Epithelial cell of prostate (primary cell): ENCODE measurements around the gene SLC29A4.
"Not testable (repeated sequence)": the region's sequence is repeated elsewhere in the genome, so short reads cannot be mapped to it uniquely, and the experiment has no call there.

Experiments used
- DNase-seq: peaks from one replicate; pipeline ENCODE4 v3.0.0-alpha.2; 2011; ENCODE audit warnings: low read depth, low spot score
- H3K27ac ChIP-seq: fragments of 450-650 bp; 2 replicates; pipeline ENCODE4 v1.5.1; 2017; ENCODE audit warnings: mild to moderate bottlenecking

Gene SLC29A4, protein sequence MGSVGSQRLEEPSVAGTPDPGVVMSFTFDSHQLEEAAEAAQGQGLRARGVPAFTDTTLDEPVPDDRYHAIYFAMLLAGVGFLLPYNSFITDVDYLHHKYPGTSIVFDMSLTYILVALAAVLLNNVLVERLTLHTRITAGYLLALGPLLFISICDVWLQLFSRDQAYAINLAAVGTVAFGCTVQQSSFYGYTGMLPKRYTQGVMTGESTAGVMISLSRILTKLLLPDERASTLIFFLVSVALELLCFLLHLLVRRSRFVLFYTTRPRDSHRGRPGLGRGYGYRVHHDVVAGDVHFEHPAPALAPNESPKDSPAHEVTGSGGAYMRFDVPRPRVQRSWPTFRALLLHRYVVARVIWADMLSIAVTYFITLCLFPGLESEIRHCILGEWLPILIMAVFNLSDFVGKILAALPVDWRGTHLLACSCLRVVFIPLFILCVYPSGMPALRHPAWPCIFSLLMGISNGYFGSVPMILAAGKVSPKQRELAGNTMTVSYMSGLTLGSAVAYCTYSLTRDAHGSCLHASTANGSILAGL

DNA sequence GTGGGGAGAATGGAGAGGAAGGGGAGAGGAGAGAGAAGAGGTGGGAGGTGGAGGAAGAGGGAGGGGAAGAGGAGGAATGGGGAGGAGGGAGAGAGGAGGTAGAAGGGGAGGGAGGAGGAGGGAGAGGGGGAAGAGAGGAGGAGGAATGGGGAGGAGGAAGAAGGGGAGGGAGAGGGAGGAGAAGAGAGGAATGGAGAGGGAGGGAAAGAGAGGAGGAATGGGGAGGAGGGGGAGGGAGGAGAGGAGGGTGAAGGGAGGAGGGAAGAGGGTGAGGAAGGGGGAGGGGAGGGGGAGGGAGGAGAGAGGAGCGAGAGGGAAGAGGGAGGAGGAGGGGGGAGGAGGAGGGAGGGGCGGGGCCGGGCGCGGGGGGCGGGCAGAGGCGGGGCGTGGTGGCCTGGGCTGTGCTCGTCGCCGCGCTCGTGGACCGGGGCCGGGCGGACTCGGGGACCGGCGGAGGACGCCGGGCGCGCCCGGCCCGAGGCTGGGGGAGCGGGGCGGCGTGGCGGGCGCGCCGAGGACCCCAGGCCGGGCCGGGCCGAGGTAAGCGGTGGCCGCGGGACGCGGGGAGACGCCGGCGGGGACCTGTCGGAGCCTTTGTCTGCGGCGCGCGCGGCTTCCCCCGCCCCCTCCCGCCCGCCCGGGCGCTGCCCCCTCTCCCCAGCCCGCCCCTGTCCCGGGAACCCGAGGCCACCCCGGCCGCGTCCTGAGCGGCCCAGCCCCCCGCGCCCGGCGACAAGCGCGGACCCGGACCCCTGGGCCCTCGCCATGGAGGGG lies at the start of gene SLC29A4:
Gene SLC29A4 (plus strand): TSS at position 401 of the 774 bp plus-strand sequence. CDS start 4,874 bp downstream, outside the sequence.
- H3K27ac ChIP-seq = no peak within 1 kb of the TSS
- no peak for DNase-seq

DNA sequence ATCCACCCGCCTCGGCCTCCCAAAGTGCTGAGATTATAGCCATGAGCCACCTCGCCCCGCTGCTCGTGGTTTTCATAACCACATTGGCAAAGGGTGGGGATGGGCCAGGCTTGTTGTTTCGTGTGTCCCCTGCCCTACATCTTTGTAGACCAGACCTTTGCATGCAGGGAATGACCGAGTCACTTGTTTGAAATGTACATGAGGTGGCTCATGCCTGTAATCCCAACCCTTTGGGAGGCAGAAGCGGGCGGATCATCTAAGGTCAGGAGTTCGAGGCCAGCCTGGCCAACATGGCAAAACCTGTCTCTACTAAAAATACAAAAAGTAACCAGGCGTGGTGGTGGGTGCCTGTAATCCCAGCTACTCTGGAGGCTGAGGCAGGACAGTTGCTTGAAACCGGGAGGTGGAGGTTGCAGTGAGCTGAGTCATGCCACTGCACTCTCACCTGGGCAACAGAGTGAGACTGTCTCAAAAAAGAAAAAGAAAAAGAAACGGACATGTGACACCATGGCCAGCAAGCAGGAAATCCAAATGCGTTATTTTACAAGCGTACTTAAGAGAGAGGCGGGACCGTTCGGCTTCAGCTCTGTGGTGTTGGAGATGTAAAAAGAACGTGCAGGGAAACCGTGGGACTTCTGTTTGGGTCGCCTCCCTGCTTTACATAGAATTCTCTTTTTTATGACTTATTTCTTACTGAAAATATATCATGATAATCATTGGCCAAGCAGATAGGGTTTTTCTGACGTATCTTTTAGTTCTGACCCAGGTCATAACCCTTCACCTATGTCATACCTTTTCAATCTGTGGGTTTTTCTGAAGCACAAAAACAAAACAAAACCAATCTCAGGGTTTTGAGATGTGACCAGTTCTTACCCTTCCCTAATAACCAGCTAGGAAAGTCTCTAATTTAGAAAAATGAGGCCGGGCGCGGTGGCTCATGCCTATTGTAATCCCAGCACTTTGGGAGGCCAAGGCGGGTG lies 47.6 kb upstream of the SLC29A4 start:
- DNase-seq = peak; percentile 20
- H3K27ac ChIP-seq = no peak overlapping the region

DNA sequence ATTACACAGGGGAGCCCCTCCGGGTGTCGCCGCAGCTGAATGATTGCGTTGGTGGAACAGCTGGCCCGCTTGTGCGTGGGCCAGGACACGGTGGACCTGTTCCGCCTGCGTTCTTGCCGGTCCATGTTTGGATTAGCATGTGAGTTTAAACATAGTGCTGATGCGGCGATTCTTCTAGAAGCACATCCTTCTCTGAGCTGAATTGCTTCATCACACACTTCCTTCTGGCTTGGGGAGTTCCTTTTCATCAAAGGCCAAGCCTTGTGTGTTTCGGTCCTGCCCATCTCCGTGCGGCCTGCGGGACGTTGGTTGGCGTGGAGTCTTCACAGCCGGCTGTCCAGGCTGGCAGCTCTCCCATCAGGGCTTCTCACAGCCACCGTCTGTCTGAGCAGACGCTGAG lies 45.5 kb upstream of the SLC29A4 start:
- no peak for DNase-seq
- H3K27ac ChIP-seq = no peak overlapping the region

DNA sequence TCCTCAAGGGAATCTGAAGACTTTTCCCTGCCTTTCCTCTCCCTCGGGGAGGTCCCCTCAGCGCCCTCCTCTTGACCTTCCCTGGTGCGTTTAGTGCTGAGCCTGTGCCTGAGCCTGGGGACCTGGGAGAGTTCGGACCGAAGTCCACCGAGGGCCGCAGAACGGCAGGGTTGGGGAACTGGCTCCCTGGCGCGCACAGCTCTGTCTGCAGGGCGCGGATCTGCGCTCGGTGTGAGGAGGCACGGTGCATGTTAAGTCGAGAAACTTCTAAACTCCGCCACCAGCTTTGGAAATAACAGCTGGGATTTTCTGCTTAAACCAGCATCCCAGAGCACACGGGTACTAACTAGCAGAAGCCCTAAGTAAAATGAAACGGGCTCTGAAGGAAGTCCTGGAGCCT lies 44.2 kb upstream of the SLC29A4 start:
- DNase-seq = no peak
- no peak overlapping the region for H3K27ac ChIP-seq

DNA sequence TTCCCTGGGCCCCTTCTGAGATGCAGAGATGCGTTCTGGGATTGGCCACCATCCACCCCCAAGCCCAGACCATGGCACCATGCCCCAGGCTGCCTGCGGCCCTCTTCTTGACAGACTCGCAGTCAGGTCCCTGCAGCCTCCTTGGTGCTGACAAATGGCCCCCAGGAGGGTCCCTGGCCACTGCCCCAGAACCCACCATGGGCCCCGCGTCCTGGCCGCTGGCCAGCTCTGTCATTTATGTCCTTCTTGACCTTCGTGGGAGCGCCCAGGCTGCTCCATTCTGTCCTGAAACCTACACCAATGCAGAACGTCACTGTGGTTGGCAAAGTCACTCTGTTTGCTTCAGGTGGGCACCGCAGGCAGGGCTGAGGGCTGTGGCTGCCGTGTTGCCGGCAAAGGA lies 39.5 kb upstream of the SLC29A4 start:
- H3K27ac ChIP-seq = no peak overlapping the region
- no peak for DNase-seq

DNA sequence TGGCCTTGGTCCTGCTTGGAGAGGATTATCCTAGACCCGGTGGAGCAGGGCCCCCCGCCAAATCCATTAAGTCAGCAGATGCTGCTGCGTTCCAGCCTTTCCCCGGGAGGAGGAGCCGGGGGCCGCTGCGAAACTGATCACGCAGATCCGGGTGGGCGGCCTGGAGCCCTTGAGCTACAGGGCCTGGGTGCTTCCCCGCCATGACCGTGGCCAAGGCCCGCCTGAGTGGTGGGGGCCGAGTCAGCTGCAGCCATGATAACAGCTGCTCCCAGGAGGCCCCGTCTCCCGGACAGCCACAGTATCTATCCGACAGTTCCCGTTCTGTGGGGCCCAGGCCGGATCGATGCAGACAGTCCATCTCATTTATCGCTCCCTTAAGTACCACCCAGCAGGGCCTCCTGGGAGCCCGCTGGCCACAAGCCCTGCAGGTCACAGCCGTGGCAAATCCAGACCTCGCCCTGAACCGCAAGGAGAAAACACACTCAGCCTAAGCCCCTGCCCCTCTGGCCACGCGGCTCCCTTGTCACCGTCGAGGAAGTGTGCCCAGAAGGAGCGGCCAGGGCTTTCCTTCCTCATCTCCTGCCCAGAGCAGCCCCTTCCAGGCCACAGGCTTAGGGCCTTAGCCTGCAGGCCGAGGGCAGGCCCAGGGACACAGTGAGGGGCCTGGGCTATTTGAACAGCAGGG lies 34.4 kb upstream of the SLC29A4 start:
- no peak overlapping the region for H3K27ac ChIP-seq
- DNase-seq = no peak

DNA sequence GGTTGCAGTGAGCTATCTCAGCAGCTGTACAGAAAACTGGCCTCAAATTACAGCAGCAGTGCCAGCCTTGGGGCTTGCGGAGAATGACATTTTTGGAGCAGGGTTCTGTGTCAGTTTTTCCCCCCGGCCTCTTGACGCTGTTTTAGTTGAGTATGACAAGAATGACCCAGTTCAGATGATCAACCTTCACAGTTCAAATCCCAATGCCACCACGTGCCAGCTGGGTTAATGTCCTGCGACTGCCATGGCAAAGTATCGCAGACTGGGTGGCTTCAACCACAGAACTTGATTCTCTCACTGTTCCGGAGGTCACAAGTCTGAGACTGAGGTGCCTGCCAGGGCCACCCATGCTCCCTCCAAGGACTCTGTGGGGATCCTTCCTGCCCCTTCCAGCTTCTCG lies 32.0 kb upstream of the SLC29A4 start:
- not testable (repeated sequence) for DNase-seq, H3K27ac ChIP-seq

DNA sequence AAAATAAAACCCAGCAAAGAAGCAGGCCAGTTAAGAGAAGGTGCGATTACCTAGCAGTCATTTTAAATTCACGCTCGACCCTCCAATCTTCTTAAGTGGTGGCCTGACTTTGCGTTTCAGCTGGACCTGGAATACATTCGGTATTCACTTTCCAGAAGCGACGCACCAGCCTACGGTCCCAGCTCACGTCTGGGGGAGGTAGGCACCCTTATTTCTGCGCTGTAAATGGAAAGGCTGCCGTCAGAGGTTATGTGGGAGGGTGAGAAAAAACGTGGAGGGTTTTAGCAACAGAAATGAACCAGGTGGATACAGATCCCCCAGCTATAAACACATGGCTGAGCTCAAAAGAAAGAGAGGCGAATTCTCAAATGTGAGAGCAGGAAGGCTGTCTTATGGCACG lies 29.2 kb upstream of the SLC29A4 start:
- not testable (repeated sequence) for DNase-seq, H3K27ac ChIP-seq

DNA sequence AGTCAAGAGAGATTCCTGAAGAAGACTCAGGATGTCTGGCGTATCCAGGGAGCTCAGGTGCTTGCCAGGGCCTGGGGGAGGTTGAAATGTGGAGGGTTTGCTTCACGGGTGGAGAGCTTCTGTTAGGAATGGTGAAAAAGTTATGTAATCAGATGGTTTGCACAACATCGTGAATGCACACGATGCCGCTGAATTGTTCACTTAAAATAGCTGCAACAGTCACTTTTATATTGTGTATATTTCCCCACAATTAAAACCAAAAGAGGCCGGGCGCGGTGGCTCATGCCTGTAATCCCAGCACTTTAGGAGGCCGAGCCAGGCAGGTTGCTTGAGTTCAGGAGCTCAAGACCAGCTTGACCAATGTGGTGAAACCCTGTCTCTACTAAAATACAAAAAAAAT lies 28.4 kb upstream of the SLC29A4 start:
- not testable (repeated sequence) for H3K27ac ChIP-seq, DNase-seq

DNA sequence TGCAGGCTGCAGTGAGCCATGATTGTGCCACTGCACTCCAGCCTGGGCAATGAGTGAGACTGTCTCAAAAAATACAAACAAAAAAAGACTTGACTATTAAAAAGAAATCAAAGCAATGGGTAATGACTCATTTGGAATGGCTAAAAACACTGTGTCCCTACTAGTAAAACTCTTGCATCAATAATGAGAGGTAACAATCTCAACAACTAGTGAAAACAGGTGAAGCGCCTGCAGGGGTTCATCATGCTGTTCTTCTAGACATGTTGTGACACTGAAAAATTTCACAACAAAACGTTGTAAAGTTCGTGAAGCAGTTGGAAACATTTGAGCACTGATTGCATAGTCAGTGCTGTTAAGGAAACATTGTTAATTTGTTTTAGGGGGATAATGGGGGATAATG lies 26.9 kb upstream of the SLC29A4 start:
- no peak overlapping the region for H3K27ac ChIP-seq
- no peak for DNase-seq

DNA sequence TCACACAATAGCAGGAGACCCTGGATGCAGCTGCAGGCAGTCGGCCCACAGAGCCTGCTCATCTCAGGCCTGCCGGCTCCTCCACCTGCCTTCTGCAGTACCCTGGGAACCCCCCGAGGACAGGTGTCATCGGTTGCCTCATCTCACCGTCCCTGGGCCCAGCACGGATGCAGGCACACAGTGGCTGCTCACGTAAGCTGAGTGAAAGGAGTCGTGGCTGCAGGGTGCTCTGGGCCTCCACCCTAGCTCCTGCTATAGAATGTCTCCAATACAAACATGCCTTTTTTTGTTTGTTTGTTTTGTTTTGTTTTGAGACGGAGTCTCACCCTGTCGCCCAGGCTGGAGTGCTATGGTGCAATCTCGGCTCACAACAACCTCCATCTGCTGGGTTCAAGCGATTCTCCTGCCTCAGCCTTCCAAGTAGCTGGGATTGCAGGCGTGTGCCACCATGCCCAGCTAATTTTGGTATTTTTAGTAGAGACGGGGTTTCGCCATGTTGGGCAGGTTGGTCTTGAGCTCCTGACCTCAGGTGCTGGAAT lies 22.1 kb upstream of the SLC29A4 start:
- not testable (repeated sequence) for H3K27ac ChIP-seq, DNase-seq

DNA sequence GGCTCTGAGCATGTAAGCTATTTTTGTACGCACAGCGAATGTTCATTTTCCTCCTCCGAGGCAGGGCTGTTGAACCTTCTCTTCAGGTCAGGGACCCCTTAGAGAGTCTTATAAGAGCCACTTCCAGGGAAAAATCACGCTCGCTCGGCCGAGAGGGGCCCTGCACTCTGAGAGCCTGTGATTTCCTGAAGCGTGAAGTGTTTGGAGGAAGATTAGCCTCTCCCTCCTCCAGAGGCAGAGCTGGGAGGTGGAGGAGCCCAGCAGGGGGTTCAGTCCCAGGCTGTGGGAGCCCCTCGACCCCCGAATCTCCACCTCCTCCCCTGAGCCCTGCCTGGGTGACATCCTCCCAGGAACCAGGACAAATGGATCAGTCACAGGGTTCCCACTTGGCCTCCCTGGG lies 19.7 kb upstream of the SLC29A4 start:
- not testable (repeated sequence) for H3K27ac ChIP-seq, DNase-seq

DNA sequence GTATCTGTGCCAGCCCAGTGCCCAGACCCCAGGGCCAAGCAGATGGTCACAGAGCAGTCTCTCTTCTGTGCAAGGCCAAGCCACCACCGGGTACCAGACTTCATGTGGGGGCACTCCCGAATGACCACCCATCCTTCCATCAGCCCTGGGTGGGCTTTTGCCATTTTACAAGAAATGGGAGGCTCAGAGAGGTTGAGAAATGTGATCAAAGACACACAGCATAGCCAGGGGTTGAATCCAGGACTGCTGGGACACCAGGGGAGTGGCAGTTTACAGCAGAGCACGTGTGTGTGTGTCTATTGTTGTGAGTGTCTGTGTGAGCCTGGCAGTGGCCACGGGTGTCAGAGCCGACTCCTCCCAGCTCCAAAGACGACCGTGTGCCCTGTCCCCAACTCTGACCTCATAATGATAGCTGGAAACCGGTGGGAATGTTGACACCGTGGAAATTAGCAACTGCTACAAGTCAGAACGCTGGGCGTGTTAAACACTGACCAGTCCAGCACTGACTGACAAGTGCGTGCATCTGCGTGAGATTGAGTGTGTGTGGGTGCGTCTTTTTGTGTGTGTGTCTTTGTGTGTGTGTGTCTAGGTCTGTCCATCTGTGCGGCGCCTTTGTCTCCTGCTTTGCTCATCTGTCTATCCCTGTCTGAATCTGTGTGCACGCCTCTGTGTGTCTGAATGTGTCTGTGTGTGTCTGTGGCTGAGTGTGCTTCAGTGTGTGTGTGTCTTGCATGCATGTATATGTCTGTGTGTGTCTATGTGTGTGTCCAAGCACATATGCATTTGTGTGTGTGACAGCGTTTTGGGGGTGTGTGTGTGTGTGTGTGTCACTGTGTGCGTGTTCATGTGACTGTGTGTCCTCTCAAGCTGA lies 17.2 kb upstream of the SLC29A4 start:
- DNase-seq = no peak
- no peak overlapping the region for H3K27ac ChIP-seq

DNA sequence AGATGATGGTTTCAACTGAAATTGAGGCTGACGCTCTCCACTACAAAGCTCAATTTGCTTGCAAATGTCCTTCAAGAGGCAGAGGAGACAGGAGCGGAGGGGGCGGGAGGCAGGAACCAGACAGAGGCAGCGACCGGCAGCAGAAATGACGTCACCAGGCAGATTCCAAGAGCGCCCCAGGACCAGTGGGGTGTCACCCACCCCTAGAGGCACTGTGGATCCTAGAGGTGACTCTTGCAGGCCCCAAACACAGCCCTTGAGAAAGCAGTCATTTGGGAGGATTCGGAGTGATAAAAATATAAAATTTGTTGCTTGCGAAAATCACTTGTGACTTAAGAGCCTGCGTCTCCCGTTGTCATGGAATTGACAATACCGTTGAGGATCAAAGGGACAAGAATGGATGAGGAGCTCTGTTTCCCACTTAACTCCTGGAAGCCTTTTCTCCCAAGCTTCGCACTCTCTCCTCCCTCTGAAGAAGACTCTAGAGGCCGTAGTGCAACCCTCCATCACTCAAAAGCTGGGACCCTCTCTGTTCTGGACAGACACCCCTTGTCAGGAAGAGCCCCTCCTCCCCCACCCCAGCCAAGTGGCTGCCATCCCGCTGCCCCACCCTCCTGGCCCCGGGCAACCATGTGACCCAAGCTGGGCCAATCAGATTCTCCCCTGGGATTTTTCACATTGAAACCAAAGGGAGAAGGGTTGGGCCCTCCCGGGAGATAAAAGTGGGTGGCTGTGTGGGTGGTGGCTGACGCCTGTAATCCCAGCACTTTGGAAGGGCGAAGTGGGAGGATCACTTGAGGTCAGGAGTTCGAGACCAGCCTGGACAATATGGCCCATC lies 16.3 kb upstream of the SLC29A4 start:
- DNase-seq = no peak
- no peak overlapping the region for H3K27ac ChIP-seq

DNA sequence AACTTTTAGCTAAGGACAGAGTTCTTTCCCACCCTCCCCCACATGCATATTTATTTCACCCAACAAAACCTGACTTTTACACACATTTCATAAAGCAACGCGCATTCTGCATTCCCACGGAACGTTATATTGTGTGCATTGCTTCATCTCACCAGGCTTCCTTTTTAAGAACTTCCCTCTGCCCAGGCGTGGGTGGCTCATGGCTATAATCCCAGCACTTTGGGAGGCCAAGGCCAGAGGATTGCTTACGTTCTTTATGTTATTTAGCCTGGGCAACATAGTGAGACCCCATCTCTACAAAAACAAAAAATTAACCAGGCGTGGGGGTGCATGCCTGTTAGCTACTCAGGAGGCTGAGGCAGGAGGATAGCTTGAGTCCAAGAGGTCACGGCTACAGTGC lies 14.9 kb upstream of the SLC29A4 start:
- DNase-seq = not testable (repeated sequence)

DNA sequence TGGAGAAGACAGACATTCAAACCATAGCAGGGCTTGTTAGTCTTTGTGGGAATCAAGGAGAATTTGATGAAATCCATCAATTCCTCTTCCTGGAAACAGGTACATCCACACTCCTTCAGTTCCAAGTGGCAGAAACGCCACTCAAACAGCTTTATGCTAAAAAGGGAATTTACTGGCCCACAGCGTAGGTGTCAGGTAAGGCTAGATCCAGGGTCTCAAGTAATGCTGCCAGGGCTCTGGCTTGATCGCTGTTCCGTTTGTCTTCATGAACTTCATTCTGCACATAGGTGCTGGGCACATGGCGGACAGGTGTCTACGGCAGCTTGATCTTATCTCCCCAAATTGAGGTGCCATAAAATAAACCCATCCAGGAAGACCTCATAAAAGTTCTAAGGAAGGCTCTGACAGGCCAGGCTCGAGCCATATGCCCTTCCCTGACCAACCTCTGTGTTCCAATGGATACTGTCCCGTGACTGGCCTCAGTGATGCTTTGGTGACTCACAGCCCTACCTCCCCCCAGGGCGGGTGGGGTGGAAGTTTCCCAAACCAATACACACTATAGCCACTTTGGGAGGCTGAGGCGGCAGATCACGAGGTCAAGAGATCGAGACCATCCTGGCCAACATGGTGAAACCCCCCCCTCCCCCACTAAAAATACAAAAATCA lies 12.6 kb upstream of the SLC29A4 start:
- not testable (repeated sequence) for H3K27ac ChIP-seq, DNase-seq

More for the DNA sequence above, 14.9 kb upstream of the SLC29A4 start:
- H3K27ac ChIP-seq = not testable (repeated sequence)

DNA sequence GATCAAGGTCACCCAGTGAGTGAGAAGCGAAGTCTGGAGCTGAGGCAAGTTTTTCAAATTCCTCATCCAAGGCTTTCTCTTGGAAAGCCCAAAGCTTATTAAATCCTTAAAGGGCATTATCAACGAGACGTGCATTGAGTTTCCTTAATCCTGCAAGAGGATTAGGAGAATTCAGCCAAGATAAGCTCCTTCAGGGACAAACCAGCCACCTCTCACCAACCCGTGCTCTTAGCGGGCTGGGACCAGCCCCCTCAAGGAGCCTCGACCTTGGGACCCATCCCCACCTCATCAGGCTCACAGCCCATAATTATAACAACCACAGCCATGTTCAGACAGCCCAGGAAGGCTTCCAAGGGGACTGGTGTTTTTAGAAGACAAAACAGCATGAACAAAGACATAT lies 12.0 kb upstream of the SLC29A4 start:
- no peak for DNase-seq
- no peak overlapping the region for H3K27ac ChIP-seq
